ENCODE measurements around the gene EBLN1.

DNA sequence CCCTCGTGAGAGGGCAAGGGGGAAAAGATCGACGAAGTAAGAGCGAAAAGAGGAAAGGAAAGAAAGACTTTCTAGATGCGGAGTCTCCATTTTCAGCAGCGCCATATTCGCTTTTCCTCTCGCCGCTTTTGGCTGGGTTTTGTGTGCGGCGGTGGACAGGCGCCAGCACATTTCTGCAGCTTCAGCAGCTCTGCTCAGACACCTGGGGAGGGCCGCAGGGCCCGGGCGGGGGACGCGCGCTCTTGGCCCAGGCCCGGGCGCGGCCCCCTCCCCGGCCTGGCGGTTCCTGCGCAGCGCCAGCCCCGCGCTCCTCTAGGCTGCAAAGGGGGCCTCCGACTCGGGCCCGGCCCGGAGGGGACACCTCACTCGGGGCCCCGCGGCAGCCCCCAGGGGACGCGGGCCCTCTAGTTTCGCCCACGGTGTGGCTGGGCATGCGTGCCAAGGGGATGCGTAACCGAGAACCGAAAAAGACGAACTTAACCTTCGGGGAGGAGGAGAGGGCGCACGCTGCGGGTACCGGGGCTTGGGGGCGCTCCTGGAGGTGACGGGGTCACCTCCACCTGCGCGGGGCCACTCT, 34.5 kb upstream of the EBLN1 start:
- TF ChIP-seq EZH2 (IDR thresholded peaks at IDR 0.05; ENCODE audit: low read depth, low read length, severe bottlenecking): no peak
- no peak for TF ChIP-seq SIN3A (conservative IDR thresholded peaks at IDR 0.05 in 1 of 2, IDR thresholded peaks at IDR 0.05 in 1 of 2; ENCODE audit: low read depth in 1 of 2, low read length in 2 of 2)
- 0 out of 2 replicates have a peak, but pooled peaks have one; percentile 60 for TF ChIP-seq YY1 (IDR thresholded peaks at IDR 0.05; ENCODE audit: low read depth, low read length)
- TF ChIP-seq, protein P1, sequence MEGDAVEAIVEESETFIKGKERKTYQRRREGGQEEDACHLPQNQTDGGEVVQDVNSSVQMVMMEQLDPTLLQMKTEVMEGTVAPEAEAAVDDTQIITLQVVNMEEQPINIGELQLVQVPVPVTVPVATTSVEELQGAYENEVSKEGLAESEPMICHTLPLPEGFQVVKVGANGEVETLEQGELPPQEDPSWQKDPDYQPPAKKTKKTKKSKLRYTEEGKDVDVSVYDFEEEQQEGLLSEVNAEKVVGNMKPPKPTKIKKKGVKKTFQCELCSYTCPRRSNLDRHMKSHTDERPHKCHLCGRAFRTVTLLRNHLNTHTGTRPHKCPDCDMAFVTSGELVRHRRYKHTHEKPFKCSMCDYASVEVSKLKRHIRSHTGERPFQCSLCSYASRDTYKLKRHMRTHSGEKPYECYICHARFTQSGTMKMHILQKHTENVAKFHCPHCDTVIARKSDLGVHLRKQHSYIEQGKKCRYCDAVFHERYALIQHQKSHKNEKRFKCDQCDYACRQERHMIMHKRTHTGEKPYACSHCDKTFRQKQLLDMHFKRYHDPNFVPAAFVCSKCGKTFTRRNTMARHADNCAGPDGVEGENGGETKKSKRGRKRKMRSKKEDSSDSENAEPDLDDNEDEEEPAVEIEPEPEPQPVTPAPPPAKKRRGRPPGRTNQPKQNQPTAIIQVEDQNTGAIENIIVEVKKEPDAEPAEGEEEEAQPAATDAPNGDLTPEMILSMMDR (IDR thresholded peaks at IDR 0.05; ENCODE audit: control extremely low read depth in 1 of 3, insufficient read depth in 1 of 3, low read depth in 1 of 3, low read length in 3 of 3): no peak
- TF ChIP-seq, protein P2, sequence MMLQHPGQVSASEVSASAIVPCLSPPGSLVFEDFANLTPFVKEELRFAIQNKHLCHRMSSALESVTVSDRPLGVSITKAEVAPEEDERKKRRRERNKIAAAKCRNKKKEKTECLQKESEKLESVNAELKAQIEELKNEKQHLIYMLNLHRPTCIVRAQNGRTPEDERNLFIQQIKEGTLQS (IDR thresholded peaks at IDR 0.05; ENCODE audit: insufficient read depth, low read depth, low read length): no peak
- no peak for TF ChIP-seq CBX8 (IDR thresholded peaks at IDR 0.05; ENCODE audit: borderline replicate concordance, low read depth, low read length)
- TF ChIP-seq EP300 (IDR thresholded peaks at IDR 0.05; ENCODE audit: borderline replicate concordance in 1 of 2, low read depth in 2 of 2, low read length in 2 of 2): no peak
- TF ChIP-seq TEAD4 (IDR thresholded peaks at IDR 0.05; ENCODE audit: low read depth, low read length): no peak
- no peak for TF ChIP-seq NANOG (IDR thresholded peaks at IDR 0.05; ENCODE audit: insufficient read depth, low read depth, low read length, poor library complexity, severe bottlenecking)

All from H1 (cell line).